Heart left ventricle (tissue), 13 donors: Measurements from ENCODE around the gene KRT76.

Experiments
- CTCF ChIP-seq, 12 donors: fragments of 200-600 bp; sonication (generic) in 4 of 12; IDR thresholded peaks; one replicate each; pipeline versions ENCODE4 v1.5.0 to v1.8.0; 2018 to 2022; ENCODE audit warnings: antibody characterized with exemption in 12 of 12, mild to moderate bottlenecking in 5 of 12
- POLR2A ChIP-seq, 2 donors: fragments of 450-650 bp; IDR thresholded peaks; one replicate each; pipeline ENCODE4 v1.6.1; 2017; ENCODE audit warnings: antibody characterized with exemption in 2 of 2, mild to moderate bottlenecking in 2 of 2, moderate library complexity in 2 of 2
- donor health status: ischemic (EF 13 %, LVEDD 7.1; RV severe dilation, severe dysfunction).
- donor health status: DM: no; HTN: yes; CAD: no.
- donor health status: DM: no; HTN: no; CAD: no.
- donor health status: ischemic (EF 25% LVEDD 6.9; RV normal size, moderate dysfunction).
- donor health status: ischemic (EF 25% LVEDD 5.7; RV mildly dilated, moderate dysfunction).
- donor health status: ischemic (EF 35%, LVEDD 5.7; RV mildly dilated, moderate dysfunction).
- donor health status: nonischemic (EF 11% LVEDD 7.7; RV severe dilation, severe dysfunction).
- donor health status: DM: yes; HTN: yes; CAD: no.
- donor health status: PGD.
- donor health status: ischemic (EF 29% LVEDD 5.4; RV normal size, mild dysfunction).
- donor health status: nonischemic (EF 23%, LVEDD 6.1; RV moderate dilation, normal function).

- TF ChIP-seq POLR2A (IDR thresholded peaks at IDR 0.05) (no peak), CTCF (IDR thresholded peaks at IDR 0.05) (no peak)
Observed at GRCh38 chr12:52817003-52817698, 40.0 kb upstream of the KRT76 start.
